Activated CD4-positive, alpha-beta T cell treated with anti-CD3 and anti-CD28 coated beads, Interleukin-2, Interleukin-4, amounts not matched to agents 100 ng/mL and 50 ng/mL, durations not matched to agents 16 hours and 8 hours (primary cell): ENCODE measurements around the gene NXT1.

Source experiments
- DNase-seq: peaks from one replicate; pipeline ENCODE4 v3.0.0-alpha.2; 2020; ENCODE audit warnings: low spot score

The NXT1 gene

GRCh38 chr20:23391707-23392310 is 41.2 kb downstream of the NXT1 start:
- DNase-seq: no peak

- DNase-seq: no peak
Observed at GRCh38 chr20:23393996-23394775, 43.6 kb downstream of the NXT1 start.

- no peak for DNase-seq
Observed at GRCh38 chr20:23396950-23397627, 46.5 kb downstream of the NXT1 start.

GRCh38 chr20:23397961-23398360 is 47.4 kb downstream of the NXT1 start:
- DNase-seq: peak; percentile 50

- DNase-seq: peak; percentile 87
Observed at GRCh38 chr20:23399568-23400241, 49.1 kb downstream of the NXT1 start.

- no peak for DNase-seq
Observed at GRCh38 chr20:23401051-23401450, 50.5 kb downstream of the NXT1 start.

GRCh38 chr20:23403751-23404150 is 53.2 kb downstream of the NXT1 start:
- no peak for DNase-seq

- no peak for DNase-seq
Observed at GRCh38 chr20:23404196-23404595, 53.6 kb downstream of the NXT1 start.
